HS-5 (cell line): ENCODE results near the gene MMP24.
A peak's percentile ranks its signal among the peaks of the same experiment; 100 is the strongest.
"Not testable (repeated sequence)": the region's sequence is repeated elsewhere in the genome, so short reads cannot be mapped to it uniquely, and the experiment has no call there.

Experiments
- DNase-seq: peaks from one replicate; pipeline ENCODE4 v3.0.0-alpha.2; 2012; ENCODE audit warnings: low read depth

The MMP24 gene

DNA sequence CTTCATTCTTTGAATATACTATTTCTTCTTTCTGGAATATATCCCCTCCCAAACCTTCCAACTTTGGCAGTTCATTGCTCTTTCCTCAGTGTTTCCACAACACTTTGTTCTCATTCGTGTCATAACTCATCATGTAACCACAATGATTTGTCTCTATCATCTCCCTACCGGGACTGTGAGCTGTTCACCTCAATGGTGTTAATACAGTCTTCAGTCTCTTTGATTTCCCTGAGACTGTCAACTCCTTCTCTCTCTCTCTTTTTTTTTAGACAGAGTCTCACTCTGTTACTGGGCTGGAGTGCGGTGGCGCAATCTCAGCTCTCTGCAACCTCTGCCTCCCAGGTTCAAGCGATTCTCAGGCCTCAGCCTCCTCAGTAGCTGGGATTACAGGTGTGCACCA, 2.5 kb upstream of the MMP24 start:
- DNase-seq = no peak

DNA sequence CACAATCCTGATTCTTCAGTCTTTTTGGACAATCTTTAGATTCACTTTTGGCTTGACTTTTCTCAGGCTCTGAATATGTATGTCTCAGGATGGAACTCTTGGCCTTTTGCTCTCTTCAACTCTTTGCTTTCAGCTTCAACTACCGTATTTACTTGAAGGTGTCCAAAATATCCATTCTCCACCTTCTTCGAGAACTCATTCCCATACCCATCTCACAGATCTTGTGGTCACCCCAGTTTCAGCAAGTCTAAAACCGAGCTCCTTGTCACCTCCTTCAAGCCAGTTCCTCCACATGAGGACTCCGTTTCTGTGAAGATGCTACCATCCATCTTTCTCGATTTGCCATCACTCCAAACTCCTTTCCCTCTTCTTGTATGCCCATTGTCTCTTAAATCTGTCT, 2.0 kb upstream of the MMP24 start:
- no peak for DNase-seq

DNA sequence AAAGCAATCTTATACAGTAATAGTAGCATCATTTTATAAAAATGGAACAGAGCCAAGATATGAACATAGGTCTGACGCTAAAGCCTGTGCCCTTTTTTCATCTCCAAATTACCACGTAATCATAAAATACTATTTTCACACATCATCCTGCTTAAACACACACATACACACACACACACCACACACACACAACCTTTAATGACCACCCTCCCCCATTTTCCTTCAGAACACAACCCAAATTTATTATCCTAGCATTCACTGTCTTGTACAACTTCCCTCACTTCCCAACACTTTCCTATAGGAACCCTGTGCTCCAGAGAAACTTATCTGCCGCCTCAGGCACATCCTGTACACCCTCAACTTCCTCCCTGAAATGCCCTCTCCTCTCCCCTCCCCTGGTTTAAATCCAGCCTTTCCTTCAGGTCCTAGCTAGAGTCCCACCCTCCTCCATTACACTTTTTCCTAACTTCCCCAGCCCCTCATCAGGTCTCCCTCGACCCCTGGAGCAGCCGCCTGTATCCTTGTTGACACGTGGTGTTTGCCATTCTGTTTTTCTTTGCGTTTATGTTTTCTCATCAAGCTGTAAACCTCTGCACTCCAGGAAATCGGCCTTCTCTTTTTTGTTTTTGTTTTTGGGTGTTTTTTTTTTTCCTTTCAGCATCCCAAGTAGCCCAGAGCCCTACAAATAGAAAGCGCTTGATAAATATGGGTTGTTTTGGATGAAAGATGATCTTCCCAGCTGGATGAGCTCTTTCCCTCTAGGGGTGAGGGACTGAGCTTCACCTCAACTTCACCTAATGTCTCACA, 968 bp upstream of the MMP24 start:
- DNase-seq = no peak

DNA sequence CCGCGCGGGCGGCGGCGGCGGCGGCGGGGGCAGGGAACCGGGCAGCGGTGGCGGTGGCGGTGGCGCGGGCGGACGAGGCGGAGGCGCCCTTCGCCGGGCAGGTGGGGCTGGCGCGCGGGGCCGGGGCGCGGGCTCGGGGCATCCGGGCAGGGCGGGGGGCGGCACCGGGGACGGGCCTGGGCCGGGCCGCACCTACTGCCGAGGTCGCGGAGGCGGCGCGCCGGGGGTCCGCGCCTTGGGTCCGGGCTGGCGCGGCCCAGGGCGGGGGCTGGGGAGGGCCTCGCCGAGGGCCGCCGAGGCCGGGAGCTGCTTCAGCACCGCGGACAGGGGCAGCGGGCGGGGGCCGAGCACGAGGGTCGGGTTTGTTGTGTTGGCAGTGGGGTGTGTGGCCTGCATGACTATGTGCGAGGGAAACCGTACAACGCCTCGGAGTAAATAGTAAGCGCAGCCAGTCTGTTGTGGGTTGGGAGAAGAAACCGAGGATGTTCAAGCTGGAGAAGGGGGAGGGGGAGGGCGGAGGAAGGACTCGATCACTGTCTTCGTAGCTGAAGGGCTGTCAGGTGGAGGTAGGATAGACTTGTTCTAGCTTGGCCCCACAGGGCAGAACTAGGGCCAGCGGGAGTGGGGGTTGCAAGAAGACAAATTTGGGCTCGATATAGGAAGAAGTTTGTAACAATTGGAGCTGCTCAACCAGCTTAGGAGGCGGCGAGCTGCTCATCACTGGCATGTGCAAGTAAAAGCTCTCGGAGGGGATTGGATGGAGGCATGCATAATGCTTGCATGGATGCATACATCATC, 593 bp downstream of the MMP24 start:
- no peak for DNase-seq

DNA sequence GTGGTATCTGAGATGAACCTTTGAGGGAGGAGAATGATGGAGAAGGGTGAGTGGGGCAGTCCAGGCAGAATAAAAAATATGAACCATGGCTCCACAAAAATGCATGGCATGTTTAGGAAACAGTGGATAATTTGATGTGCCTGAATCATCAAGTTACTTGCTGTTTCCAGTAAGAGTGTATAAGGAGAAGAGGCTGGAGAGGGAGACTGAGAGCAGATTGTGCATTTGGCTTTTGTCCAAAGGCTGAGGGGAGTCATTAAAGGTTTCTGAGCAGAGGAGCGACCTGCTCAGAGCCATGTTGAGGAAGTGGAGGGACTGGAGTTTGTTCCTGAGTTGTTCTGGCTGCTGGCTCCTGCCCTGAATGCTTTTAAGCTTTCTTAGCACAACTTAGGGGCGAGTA, 6.1 kb downstream of the MMP24 start:
- peak; percentile 47 for DNase-seq

DNA sequence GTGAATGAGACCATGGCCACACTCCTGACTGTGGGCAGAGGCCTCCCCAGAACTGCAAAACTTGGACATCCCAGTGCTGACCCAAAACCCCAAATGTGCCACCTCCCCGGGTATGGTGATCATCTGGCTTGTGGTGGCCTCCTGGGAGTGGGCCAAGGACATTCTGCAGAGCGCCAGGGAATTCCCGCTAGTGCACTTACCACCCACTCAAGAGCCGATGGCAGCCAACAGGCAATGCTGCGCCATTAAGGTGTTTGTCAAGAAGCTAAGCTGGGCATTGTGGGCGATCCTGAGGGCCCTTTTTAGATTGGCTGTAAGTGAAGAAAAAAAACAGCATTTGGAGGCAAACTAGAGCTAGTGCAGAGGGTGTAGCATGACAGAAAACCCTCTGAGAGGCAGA, 9.4 kb downstream of the MMP24 start:
- DNase-seq = no peak

DNA sequence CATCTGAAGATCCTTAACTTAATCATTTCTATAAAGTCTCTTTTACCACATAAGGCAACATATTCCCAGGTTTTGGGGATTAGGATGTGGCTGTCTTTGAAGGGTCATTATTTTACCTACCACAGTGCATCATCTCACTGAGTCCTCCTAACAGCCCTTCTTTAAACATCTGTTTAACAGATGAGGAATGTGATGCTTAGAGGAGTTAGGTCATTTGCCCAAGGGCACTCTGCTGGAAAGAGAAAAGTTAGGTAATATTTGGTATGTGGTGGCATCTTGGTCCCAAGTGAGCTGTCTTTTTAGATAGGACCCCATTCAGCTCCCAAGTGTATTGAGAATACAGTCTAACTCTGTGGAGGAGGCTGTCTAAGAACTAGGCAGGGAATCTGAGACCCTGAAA, 11.0 kb downstream of the MMP24 start:
- DNase-seq = no peak

DNA sequence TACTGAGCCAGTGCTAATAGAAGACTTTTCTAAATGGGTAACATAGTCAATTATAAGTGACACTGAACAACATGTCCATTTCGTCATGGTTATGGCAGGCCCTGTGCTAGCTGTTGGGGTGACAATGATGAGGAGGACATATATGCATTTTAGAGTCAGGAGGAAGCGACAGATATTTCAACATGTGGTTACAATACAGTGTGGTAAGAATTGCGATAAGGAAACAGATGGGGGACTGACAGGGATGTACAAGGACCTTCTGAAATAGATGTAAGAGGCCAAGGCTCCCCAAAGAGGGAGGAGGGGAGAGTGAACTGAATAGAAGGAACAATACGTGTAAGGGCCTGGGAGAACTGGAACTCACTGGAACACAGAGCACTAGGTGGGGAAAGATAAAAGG, 11.7 kb downstream of the MMP24 start:
- no peak for DNase-seq

DNA sequence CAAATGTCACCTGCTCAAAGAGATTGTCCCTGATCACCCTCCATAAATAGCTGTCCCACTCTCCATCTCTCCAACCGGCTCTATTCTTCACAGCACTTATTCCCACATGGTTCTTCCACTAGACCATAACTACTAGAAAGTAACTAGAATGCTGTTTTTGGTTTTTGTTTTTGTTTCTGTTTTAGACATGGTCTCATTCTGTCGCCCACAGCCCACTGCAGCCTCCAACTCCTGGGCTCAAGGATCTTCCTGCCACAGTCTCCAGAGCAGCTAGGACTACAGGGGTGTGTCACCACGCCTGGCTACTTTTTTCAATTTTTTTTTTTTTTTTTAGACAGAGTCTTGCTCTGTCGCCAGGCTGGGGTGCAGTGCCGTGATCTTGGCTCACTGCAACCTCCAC, 12.2 kb downstream of the MMP24 start:
- no peak for DNase-seq

DNA sequence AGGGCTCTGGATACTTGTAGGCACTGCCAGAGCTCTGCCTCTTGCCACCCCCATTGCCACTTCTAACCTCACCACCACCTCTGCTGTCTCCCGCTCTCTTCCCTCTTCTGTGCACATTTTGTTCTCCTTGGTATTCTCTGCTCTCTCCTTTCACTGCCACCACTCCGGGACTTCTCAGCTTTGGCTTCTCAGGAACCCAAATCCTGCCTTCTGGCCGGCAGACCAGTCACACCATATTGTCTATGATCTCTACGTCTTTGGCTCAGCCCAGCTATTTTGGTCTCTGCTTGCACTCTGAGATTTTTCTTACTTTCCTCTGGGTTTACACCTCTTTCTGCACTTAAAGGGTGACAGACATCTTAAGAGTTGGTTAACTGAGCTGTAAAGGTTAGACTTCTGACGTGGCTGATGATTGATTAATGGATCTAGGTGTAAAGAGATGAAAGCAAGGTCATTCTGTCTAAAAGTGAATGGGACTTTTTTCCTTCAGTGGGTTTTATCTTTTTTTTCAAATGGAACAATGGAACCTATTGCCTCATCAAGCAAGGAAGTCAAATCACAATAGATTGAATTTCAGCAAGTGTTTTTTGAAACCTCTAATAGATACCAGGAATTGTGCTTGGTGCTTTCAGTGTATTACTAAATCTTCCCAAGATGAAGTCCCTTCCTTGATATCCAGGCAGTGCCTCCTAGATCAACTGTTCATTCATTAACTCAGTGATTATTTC, 13.8 kb downstream of the MMP24 start:
- no peak for DNase-seq

DNA sequence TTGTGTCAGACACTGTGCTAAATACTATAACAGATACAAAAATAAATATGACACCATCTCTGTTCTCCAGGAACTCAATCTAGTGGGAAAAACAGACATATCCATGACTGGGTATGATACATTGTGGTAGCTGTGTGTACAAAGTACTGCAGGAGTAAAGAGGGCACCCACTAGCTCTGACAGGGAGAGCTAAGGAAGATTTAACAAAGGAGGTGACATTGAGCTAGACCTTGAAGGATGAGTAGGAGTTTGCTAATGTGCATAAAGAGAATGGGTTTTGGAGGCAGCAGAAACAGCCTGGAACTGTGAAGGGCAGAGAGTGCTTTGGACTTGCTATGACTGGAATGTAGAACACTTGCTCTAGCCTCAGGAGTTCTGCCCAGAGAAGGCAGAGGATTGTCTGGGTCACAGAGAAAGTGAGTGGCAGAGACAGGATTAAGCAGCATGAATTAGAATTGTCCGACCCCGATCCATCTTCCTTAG, 14.4 kb downstream of the MMP24 start:
- DNase-seq = no peak

DNA sequence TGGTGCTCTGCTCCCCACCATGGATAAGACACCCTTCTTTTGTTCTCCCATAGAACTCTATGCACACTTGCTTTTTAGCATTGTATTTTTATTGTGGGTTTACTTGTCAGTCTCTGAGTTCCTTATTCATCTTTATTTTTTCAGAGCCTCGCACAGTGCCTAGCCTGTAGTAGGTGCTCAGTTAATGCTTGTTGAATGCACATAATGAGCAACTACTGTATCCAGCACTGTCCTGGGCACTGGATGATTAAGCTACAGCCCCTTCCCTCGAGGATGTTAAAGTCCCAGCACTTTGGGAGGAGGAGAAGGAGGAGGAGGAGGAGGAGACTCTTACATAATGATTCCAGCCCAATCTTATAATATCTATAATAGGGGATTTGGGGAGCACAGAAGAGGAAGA, 16.8 kb downstream of the MMP24 start:
- DNase-seq = no peak

DNA sequence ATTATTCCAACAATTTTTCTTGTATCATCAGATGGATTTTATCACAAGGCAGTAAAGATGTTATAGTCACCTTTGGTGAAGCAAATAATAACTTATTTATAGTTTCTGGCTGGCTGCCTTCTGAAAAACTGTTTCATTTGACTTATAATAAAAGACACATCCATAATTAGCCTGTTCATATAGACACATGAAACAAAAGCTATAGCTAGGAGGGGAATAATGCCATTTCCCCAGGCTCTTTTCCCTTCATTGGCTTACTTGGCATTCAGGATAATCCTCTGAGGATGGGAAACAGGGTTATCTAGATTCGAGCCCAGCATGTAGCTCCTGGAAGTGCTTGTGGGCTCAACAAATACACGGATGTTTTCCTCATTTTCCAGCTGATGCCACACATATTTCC, 17.5 kb downstream of the MMP24 start:
- DNase-seq = no peak

DNA sequence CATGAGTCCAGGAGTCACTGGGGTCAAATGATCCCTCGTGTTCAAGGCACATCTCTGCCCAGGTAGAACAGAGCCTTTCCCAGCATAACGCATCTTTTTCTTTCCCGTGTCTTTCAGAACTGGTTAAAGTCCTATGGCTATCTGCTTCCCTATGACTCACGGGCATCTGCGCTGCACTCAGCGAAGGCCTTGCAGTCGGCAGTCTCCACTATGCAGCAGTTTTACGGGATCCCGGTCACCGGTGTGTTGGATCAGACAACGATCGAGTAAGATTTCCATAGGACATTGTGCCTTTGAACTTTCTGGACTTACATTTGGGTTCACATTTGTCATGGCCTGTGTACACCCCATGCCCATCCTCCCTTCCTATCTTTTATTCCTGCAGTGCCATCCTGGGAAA, 20.2 kb downstream of the MMP24 start:
- no peak for DNase-seq

DNA sequence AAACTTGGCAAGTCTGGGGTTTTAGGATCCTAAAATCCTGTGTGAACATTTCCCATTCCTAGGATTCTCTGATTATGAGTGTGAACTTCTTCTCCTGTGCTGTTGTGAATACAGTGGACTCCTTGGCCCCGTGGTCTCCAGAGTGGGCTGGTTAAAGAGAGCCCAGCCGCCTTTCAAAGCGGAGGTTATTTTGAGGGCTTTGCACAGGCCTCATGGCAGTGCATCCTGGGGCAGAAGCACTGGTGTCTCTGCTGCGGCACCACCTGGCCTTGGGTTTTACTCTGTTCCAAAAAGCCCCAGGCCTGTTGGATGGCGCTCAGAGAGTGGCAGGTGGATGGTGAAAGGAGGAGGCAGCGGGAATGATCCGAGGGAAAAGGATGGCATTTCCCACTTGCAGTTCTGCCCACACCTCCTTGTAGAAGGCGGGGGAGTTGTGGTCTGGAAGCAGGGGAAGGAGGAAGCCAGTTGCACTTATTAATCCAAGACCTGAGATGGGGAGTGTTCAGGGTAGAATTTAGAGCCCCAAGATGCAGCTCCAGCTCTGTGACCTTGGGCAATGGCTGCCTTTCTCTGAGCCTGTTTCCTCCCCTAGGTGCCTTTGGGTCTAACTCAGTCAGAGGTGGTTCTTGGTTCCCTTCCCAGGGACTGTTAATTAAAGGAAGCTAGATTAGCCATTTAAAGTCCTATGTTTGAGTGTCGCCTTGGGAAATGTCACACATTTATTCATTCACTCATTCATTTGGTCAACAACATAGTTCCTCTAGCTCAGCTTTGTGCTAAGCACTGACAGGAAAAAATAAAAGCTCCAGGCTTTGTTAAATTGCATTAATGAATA, 22.4 kb downstream of the MMP24 start:
- no peak for DNase-seq

DNA sequence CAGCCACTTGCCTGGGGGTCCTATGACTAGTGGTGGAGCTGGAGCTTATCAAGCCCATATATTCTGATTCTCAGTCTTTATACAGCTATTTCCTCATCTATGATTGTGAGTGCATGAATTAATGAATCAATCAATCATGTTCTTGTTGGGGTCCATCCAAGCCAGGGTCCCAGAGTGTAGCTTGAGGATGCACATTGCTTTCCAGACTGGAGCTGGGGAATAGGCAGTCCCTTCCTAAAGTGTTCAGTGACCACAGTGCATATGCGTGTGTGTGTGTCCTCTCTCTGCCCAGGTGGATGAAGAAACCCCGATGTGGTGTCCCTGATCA, 25.1 kb downstream of the MMP24 start:
- no peak for DNase-seq

DNA sequence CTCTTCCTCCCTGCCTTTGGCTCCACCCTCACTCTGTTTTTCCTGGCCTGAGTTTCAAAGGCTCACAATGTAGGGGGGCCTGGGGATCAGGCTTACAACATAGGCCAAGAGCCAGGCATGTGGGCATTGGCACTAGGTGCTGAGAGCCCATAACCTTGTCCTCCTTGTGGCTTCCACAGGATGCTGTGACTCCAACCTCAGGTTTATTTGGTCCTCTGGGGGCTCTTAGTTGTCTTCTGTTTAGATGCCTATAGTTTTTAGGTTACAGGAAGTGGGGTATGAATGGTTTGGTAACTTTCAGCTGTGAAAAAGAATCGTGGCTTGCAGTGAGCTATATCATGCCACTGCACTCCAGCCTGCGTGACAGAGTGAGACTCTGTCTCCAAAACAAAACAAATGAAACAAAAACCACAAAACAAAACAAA, 25.6 kb downstream of the MMP24 start:
- DNase-seq = no peak

DNA sequence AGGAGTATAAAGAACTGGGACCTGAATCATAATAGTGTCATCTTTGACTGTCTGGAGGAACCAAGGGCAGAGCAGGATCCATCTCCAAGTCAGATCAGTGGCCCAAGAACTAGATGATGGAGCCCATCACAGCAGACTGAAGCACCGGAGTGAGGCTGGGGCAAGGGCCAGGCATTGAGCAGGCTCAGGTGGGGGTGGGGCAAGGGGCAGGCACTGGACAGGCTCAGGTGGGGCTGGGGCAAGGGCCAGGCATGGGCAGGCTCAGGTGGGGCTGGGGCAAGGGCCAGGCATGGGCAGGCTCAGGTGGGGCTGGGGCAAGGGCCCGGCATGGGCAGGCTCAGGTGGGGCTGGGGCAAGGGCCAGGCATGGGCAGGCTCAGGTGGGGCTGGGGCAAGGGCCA, 26.1 kb downstream of the MMP24 start:
- DNase-seq = not testable (repeated sequence)

DNA sequence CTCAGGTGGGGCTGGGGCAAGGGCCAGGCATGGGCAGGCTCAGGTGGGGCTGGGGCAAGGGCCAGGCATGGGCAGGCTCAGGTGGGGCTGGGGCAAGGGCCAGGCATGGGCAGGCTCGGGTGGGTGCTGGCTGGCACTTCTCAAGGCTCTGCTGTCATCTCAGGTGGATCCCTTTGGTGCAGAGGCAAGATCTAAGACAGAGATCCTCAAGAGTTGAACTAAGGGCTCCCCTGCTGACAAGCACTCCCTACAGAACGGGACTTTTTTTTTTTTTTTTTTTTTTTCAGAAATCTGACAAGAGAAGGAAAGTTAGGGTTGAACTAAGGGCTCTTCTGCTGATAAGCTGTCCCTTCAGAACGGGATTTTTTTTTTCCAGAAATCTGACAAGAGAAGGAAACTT, 26.5 kb downstream of the MMP24 start:
- DNase-seq = no peak

DNA sequence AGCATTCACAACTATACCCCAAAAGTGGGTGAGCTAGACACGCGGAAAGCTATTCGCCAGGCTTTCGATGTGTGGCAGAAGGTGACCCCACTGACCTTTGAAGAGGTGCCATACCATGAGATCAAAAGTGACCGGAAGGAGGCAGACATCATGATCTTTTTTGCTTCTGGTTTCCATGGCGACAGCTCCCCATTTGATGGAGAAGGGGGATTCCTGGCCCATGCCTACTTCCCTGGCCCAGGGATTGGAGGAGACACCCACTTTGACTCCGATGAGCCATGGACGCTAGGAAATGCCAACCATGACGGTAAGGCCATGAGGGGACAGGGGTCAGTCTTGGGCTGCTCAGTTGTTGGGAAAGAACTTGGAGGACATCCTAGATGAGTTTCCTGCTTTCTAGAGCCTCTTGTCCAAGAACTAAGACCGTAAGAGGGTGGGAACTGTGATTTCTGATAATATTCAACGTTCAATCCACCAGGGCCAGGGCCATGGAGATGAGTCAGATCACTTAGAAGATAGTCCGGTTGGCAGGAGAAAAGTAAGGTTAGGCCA, 28.0 kb downstream of the MMP24 start:
- no peak for DNase-seq

DNA sequence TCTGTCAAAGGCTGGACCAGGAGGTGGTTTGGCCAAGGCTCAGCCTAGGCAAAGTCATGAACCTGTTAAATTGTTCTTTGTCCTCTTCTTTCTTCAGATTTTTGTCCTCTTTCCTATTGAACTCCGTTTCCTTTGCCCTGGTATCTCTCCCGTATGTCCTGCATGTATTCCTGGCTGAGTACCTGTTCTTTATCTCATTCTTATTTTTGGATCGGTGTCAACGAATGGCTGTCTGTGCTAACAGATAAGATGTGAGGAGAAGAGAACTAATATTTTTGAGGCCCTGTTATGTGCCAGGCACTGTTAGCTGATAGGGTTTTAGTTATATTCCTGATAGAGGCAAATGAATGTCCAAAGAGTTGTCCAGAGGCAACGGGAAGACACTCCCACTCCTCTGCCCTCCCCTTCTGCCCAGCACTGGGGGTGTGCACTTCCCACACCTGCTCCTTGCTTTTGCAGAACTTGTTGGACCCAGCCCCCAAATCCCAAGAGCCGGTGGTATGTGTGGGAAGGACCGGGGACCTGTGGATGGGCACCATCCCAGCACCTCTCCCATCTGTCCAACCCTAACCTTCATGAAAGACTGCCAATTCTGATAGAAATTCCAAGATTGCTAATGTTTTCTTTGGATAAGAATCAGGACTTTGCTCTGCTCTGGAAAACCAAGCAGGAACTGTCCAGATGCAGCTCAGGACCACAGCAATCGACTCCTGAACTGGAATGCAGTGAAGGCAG, 30.9 kb downstream of the MMP24 start:
- no peak for DNase-seq
